Loucy (cell line): ENCODE results near the gene RNF224.
"Not testable (repeated sequence)": the region's sequence is repeated elsewhere in the genome, so short reads cannot be mapped to it uniquely, and the experiment has no call there.

ENCODE experiments used
- EZH2phosphoT487 ChIP-seq: fragments of 200-600 bp; IDR thresholded peaks from 2 replicates; pipeline ENCODE4 v1.6.1; 2018; ENCODE audit warnings: antibody characterized with exemption, mild to moderate bottlenecking, moderate library complexity, borderline replicate concordance
- TF ChIP-seq, protein P1 (sequence below): fragments of 200-600 bp; sonication (generic); conservative IDR thresholded peaks from 2 replicates; pipeline ENCODE4 v1.5.1; 2014; ENCODE audit warnings: mild to moderate bottlenecking, antibody characterized with exemption, low read length

DNA sequence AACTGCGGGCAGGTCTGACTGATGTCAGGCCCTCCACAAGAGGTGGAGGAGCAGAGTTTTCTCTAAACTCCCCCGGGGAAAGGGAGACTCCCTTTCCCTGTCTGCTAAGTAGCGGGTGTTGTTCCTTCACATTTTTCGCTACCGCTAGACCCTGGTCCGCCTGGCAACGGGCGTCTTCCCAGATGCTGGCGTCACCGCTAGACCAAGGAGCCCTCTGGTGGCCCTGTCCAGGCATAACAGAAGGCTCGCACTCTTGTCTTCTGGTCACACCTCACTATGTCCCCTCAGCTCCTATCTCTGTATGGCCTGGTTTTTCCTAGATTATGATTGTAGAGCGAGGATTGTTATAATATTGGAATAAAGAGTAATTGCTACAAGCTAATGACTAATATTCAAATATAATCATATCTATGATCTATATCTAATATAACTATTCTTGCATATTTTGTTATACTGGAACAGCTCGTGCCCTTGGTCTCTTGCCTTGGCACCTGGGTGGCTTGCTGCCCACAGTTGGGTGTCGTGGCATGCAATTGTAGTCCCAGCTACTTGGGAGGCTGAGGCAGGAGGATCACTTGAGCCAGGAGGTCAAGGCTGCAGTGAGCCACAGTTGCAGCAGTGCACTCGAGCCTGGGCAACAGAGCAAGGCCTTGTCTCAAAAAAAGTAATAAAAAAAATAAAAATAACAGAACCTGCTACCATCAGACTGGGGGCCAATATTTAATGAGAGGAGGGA is 35.0 kb downstream of the RNF224 start:
- TF ChIP-seq, protein P1, sequence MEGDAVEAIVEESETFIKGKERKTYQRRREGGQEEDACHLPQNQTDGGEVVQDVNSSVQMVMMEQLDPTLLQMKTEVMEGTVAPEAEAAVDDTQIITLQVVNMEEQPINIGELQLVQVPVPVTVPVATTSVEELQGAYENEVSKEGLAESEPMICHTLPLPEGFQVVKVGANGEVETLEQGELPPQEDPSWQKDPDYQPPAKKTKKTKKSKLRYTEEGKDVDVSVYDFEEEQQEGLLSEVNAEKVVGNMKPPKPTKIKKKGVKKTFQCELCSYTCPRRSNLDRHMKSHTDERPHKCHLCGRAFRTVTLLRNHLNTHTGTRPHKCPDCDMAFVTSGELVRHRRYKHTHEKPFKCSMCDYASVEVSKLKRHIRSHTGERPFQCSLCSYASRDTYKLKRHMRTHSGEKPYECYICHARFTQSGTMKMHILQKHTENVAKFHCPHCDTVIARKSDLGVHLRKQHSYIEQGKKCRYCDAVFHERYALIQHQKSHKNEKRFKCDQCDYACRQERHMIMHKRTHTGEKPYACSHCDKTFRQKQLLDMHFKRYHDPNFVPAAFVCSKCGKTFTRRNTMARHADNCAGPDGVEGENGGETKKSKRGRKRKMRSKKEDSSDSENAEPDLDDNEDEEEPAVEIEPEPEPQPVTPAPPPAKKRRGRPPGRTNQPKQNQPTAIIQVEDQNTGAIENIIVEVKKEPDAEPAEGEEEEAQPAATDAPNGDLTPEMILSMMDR: peak; percentile 40
- not testable (repeated sequence) for TF ChIP-seq EZH2phosphoT487
